Adrenal gland (tissue), 5 donors: ENCODE results near the gene SASH1.

ENCODE experiments used
- POLR2A ChIP-seq, 2 donors: fragments of 450-650 bp; IDR thresholded peaks; one replicate each; pipeline ENCODE4 v1.6.1; 2017; ENCODE audit warnings: antibody characterized with exemption in 2 of 2, mild to moderate bottlenecking in 2 of 2, moderate library complexity in 1 of 2
- TF ChIP-seq, protein P1 (sequence below), 6 experiments: fragments of 450-650 bp in 4 of 6; fragments of 200-600 bp in 2 of 6; sonication (generic) in 1 of 6; IDR thresholded peaks; 1 replicate in 5 of 6; 2 replicates in 1 of 6; pipeline versions ENCODE4 v1.5.1 to v1.8.0; 2016 to 2021; ENCODE audit warnings: antibody characterized with exemption in 6 of 6, mild to moderate bottlenecking in 2 of 6, moderate library complexity in 1 of 6
- donor health status: DM: no; HTN: no; CAD: no.

DNA sequence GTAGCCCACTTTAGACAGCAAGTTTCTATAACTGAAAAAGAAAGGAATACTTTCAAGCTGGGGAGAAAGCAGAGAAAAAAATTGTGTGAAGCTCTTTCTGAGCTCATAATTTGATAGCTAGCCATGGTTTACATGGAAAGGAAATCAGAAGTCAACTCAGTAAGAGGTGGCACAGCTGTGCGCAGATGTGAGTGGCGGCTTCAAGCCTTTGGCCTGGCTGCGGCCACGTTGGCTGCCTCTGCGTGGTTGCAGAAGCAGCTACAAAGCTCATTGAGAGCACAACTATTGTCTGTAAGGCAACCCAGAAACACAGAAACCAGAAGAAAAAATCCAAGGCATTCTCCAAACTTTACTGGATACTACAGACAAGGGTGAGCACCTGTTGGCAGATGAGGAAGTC, 136.9 kb downstream of the SASH1 start:
- TF ChIP-seq, protein P1, sequence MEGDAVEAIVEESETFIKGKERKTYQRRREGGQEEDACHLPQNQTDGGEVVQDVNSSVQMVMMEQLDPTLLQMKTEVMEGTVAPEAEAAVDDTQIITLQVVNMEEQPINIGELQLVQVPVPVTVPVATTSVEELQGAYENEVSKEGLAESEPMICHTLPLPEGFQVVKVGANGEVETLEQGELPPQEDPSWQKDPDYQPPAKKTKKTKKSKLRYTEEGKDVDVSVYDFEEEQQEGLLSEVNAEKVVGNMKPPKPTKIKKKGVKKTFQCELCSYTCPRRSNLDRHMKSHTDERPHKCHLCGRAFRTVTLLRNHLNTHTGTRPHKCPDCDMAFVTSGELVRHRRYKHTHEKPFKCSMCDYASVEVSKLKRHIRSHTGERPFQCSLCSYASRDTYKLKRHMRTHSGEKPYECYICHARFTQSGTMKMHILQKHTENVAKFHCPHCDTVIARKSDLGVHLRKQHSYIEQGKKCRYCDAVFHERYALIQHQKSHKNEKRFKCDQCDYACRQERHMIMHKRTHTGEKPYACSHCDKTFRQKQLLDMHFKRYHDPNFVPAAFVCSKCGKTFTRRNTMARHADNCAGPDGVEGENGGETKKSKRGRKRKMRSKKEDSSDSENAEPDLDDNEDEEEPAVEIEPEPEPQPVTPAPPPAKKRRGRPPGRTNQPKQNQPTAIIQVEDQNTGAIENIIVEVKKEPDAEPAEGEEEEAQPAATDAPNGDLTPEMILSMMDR (IDR thresholded peaks at IDR 0.05), result no peak
- no peak for TF ChIP-seq POLR2A (IDR thresholded peaks at IDR 0.05)
